Putamen (tissue), 1 donor: ENCODE measurements around the gene BMERB1.
"Not testable (repeated sequence)": the region's sequence is repeated elsewhere in the genome, so short reads cannot be mapped to it uniquely, and the experiment has no call there.

Source experiments
- DNase-seq: peaks from one replicate; pipeline ENCODE4 v3.0.0-alpha.2; 2016; ENCODE audit warnings: low spot score

Gene BMERB1

DNA sequence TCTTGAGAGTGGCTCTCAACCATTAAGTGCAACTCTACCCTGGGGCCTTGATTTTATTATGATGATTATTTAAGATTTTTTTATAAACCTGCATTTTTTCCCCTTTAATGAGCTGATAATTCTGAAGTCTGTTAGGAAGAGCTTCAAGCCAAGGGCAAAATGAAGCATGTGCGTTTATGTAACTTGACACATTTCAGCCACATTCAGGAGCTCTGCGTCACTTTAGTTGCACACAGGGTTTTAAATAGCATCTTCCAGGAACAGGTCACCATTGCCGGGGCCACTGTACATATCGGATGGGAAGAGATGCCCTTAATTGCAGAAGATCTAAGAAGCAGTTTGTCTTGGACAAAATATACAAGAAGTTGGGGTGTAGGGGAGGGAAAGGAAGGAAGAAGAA is 89.6 kb downstream of the BMERB1 start:
- DNase-seq: no peak

DNA sequence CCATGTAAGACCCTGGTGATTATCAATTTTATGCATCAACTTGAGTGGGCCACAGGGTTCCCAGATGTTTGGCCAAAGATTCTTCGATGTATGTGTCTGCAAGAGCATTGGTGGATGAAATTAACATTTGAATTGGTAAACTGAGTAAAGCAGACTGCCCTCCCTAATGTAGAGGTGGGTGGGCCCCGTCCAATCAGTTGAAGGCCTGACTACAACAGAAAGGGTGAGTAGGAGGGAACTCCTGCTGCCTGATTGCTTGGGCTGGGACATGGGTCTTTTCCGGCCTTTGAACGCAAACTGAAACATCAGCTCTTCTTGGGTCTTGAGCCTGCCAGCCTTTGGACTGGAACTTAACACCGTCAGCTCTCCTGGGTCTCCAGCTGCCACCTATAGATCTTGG is 90.6 kb downstream of the BMERB1 start:
- no peak for DNase-seq

DNA sequence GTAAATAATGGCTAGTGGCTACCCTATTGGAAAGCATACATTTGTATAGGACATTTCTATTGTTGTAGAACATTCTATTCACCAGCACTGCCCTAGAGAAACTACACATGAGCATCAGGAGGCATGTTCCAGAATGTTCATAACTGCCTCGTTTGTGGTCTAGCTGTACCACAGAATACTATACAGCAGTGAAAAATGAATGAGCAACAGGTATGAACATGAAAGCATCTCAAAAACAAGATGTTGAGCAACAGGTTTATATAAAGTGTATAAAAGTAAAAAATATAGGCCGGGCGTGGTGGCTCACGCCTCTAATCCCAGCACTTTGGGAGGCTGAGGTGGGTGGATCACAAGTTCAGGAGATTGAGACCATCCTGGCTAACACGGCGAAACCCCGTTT is 91.7 kb downstream of the BMERB1 start:
- no peak for DNase-seq

DNA sequence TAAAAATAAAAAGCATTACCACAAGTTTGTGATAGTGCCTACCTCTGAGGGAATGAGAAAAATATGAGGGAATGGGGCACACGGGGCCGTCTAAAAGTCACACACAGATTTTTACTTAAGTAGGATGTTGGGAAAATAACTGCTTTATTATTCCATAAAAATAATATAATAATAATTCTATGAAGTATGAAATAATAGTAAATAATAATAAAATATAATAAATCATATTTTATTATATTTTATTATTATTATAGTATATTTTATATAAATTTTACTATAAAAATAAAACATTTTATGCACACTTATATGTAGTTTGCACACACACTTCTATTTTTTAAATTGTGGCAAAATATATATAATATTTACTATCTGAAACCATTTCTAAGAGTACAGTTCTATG is 92.3 kb downstream of the BMERB1 start:
- DNase-seq: no peak

DNA sequence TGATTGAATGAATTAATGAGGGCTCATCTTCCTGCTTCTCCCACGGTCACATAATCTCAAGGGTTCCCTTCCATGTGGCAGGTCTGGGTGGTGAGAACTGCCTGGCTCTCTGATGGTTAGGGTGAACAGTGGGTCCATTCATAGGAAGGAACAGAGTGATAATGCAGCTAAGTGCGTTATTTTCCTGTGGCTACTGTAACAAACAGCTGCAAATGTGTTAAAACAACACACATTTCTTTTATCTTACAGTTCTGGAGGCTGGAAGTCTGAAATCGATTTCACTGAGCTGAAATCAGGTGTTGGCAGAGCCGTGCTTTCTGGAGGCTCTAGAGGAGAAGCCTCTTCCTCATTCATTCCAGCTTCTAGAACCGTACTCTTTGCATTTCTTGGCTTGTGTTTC is 95.3 kb downstream of the BMERB1 start:
- peak; percentile 43 for DNase-seq

DNA sequence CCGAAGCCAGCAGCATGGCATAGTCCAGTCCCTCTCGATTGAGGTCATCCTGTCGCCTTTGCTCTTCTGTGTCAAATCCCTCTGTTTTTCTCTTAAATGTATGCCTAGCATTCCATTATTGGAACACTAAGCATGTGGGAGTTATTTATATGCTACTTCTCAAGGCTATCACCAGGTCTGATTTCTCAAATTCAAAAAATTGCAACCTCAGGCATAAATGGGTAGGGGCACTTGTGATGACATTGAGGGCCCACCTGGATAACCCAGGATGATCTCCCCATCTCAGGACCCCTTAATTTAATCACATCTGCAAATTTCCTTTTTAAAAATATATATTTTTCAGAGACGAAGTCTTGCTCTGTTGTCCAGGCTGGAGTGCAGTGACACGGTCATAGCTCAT is 95.7 kb downstream of the BMERB1 start:
- no peak for DNase-seq

DNA sequence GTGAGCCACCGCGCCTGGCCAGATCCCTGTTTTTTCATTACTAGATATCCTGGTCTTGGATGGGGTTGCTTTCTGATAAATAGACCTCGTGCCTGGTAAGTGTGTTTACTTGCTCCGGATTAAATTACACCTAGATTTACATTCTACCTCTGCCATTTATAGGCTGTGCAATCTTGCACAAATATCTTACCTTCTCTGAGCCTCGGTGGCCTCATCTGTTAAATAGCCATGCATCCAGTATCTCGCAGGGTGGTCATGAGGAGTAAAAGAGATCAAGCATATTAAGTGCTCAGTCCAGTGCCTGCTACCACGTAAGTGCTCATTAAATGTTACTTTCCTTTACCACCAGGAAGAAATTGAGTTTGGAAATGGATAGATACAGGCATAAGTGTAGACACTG is 98.4 kb downstream of the BMERB1 start:
- DNase-seq: no peak

DNA sequence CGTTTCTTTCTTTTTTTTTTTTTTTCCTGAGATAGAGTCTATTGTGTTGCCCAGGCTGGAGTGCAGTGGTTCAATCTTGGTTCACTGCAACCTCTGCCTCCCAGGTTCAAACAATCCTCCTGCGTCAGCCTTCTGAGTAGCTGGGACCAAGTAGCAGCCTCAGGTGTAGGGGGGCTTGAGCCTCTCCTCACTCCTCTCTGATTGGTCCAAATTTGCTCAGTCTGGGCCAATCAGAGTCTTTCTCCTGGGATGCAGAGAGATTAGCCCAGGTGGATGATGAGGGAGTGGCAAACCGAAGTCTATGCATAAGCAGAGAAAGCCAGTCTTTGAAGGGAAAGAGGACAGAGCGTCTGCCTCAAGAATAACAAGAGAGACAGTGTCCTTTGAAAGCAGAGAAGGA is 99.0 kb downstream of the BMERB1 start:
- DNase-seq: no peak

DNA sequence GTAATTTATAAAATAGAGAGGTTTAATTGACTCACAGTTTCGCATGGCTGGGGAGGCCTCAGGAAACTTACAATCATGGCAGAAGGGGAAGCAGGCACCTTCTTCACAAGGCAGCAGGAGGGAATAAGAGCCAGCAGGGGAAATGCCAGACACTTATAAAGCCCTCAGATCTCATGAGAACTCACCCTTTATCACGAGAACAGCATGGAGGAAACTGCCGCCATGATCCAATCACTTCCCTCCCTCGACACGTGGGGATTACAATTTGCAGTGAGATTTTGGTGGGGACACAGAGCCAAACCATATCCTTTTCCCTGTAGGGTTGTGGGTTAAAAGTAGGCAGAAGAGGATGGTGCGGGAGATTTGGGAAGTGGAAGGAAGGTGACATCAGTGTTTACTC is 101.4 kb downstream of the BMERB1 start:
- DNase-seq: no peak

DNA sequence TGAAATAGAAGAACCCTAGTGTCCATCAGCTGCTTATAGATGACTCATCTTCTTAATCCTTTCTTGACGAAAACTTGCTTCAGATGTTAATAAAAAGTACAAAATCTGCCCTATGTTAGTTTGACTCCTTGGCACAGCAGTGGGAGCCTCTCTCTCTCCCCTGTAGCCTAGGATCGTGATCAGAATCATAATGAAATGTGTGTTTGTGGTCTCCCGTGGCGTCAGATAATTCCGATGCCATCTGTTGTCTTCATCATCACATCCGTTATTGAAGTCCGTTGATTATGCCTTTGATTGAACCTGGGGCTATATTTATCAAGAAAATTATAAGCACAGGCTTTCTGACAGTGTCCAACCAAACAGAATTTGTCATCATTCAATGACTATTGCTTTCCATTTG is 102.5 kb downstream of the BMERB1 start:
- DNase-seq: no peak

DNA sequence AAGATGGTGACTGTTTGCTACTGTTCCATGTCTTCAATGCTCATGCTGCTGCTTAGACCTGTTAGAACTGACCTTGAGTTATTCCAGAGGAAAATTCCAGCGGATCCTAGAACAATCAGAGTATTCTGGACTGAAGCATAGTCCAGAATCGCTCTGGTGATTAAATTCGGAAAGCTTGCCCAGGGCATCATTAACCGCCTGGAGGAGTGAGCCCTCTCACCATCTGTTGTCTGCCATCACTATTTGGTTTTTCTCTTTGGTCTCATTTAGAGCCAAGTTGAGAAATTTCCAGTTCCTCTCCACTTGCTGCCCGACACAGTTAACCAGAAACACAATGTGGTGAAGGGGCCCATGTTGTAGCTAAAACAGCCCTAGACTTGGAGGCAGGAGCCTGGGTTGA is 104.1 kb downstream of the BMERB1 start:
- DNase-seq: no peak

DNA sequence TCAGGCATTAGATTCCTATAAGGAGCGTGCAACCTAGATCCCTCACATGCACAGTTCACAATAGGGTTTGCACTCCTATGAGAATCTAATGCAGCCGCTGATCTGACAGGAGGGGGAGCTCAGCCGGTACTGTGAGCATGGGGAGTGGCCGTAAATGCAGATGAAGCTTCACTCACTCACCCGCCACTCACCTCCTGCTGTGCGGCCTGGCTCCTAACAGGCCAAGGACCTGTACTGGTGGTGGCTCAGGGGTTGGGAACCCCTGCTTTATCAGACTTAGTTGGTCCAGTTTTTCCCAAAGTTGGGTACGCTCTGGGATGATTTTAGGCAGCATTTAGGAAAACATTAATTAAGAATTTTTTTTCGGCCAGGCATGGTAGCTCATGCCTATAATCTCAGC is 104.8 kb downstream of the BMERB1 start:
- no peak for DNase-seq

DNA sequence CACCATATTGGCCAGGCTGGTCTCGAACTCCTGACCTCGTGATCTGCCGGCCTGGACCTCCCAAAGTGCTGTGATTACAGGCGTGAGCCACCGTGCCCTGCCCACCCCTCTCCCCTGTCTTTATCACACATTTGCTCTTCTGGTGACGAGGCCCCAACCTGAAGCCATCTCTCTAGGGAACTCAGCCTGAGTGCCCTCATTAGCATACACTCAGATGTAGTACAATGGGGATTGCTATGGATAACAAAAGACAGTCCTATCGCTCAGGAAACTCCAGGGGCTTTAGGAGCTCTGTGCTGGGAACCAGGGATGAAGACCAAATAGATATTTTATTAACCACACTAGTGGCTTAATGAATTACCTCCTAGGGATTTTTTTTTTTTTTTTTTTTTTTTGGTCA is 107.9 kb downstream of the BMERB1 start:
- no peak for DNase-seq

DNA sequence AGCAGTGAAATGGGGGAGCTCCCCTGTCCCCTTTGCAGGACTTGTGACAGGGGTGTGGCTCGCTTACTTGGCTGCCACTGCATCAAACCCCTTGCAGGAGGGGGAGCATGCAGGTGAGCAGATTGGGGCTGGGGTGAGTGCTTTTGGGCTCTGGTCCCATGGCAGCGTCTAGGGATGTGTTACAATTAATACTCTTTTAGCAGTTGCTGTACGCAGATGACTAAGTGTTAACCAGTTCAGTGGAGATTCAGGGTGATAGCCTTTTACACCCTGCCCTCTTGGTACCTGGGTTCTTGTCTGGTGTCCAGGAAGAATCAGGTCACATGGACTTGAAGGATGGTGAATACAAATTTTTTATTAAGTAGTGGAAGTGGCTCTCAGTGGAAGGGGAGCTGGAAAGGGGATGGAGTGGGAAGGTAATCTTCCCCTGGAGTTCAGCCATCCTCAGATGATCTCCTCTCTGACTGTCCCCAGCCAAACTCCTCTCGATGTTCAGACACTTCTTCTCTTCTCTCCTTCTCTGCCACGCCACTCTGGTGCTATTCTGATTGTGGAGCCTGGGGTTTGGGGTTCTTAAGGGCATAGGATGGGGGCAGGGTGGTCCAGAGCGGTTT is 108.5 kb downstream of the BMERB1 start:
- DNase-seq: no peak

DNA sequence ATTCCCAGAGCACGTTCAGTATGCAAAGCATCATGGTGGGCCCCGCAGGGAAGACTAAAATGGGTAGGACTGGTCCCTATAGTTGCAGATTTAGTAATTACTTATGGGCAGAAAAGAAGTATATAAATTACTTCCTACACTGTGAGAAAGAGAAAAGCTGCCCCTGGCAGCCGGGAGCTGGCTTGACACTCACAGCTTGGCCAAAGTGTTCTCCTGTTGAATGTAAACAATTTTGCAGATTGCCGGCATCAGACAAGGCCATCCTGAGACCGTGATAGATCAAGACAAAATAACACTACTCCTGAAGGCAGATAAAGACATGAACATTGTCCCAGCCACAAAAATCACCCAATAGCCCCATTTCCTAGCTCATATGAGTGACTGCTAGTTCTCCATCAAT is 110.0 kb downstream of the BMERB1 start:
- DNase-seq: no peak

DNA sequence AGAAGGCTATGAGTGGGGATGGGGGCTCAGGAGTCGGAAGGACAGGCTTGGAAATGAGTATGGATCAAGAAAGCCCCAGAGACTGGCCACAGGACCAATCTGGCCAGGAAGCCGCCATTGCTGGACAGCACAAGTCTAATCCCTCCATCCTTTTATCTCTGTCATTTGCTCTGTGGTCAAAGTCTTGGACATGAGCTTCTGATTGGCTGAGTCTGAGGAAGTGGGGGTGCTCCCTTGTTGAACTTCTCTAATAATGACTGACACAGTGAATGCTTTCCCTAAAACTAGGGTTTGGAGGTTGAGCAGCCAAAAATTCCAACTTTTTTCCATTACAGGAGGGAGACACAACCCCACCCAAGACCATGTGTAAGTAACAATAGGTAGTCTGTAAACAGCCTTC is 111.2 kb downstream of the BMERB1 start:
- DNase-seq: no peak

DNA sequence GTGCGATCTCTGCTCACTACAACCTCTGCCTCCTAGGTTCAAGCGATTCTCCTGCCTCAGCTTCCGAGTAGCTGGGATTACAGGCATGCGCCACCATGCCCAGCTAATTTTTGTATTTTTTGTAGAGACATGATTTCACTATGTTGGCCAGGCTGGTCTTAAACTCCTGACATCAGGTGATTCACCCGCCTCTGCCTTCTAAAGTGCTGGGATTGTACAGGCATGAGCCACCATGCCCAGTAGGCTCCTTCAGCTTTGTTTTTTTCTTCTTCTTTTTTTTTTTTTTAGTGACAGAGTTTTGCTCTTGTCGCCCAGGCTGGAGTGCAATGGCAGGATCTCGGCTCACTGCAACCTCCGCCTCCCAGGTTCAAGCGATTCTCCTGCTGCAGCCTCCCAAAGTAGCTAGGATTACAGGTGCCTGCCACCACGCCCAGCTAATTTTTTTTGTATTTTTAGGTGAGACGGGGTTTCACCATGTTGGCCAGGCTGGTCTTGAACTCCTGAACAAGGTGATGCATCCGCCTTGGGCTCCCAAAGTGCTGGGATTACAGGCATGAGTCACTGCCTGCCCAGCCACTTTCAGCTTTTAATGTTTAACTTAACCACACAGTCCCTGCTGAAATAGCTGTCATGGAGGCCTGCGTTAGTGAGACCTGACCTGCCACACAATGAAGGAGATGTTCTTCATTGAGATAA is 112.8 kb downstream of the BMERB1 start:
- not testable (repeated sequence) for DNase-seq

DNA sequence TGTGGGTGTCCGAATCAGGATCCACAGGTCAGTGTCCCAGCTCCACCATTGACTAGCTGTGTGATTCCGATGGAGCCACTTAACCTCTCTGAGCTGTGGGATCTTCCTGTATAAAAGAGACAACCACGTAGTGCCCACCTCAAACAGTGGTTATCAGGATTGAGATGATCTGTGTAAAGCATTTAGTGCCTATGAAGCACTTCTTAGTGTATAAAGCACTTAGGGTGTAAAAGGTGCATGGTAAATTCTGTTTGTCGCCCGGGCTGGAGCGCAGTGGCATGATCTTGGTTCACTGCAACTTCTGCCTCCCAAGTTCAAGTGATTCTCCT is 113.3 kb downstream of the BMERB1 start:
- no peak for DNase-seq

DNA sequence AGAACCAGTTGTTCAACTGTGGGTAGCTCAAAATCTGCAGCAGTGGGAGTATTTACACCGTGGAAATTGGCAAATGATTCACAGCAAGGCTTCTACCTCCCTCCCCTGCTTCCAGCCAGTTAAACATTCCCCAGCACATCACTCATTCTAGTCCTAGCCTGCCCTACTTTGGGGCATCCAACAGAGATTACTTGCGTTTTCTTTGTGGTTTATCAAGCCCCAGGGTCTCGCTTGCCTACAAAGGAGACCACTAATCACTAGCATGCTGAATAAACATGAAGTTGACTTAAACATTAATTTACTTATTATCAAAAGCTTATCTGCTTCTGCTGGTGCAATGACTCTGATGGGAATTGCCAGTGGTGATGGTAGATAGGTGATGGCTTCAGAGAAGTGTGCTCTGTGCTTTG is 114.1 kb downstream of the BMERB1 start:
- no peak for DNase-seq

DNA sequence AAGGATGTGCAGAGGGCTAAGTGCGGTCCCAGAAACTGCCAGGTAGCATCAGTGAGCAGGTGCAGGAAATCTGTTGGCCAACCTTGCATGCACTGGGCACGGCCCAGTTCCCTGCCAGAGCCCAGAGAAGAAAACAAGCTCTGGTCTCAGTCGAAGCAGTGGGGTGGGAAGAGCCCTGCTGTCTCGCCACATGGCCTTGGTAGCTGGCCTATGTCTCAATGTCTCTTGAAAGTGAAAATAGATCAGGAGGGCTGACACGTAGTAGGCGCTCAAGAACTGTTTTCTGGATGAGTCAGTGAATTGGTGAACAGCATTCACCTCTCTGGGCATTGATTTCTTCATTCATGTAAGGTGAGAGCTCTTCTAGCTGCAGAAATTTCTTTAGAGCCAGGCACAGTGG is 118.1 kb downstream of the BMERB1 start:
- no peak for DNase-seq

DNA sequence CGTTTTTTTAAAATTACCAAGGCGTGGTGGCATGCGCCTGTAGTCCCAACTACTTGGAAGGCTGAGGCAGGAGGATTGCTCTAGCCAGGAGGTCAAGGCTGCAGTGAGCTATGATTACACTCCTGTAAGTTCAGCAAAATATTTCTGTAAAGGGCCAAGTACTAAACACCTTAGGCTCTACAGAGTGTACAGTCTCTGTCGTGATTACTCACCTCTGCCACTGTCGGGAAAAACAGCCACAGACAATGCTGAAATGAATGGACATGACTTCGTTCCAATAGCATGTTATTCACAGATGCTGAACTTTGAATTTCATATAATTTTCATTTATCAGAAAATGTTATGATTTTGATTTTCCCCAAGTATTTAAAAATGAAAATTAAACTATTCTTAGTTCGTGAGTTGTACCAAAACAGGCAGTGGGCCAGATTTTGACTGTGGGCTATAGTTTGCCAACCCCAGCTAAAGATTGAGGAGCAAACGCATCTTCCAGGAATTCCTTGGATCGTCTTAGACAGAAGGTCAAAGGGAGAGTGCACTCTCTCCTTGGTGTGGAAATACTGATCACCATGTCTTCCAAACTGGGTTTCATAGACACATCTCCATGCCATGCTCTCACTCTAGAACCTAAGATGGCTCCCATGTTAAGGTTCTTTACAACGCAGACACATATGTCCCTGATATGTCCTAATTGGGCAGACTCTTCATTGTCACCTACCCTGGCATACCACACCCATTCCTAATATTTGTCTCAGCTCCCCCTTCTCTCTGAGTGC is 119.1 kb downstream of the BMERB1 start:
- DNase-seq: no peak

DNA sequence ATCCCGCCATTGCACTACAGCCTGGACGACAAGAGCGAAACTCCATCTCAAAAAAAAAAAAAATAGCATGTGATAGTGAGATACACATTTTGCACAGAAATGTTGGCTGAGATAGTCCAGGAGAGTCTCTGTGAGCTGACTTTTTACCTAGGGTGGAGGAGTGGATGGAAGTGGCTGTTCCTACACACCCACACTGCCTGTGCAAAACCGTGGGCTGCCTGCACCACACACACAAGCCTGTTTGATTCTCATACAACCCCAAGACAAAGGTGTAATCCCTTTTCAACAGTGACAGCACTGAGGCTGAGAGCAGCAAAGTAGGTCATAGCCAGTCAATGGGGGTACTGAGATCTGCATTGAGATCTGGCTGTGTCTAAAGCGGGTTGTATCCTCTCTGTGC is 121.7 kb downstream of the BMERB1 start:
- DNase-seq: peak; percentile 73

DNA sequence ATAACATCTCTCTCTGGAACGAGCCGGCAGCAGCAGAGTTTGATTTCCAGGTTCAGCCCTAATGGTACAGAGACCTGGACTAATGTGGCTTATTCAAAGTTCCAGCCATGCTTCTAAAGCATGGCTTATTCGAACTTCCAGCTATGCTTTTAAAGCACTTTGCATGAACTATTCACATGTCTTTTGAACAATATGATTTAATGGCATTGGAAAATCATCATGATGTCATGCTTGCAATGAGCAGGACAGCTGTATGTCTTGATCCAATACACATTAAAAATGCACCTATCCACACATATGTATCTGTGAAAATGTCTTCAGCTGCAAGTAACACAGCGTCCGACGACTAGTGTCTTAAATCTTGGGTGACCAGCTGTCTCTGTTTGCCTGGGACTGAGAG is 122.9 kb downstream of the BMERB1 start:
- DNase-seq: no peak

DNA sequence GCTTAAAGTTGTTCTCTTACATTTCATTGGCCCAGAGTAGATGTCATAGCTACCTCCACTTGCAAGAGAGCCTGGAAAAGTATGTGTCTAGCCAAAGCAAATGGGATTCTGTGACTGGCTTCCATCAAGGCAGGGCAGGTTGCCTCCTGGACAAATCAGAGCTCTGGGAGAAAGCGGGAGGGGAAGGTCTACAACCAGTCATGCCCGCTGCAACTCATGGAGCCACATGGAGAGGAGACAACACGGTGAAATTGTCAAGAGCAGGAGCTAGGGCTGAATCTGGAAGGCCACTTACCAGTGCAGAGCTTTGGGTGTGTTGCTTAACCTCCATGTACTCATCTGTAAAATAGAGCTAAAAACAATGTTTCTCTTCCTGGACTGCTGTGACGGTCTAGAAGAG is 124.8 kb downstream of the BMERB1 start:
- no peak for DNase-seq
